HEK293T (cell line): ENCODE data around the gene GHR.

Source experiments
- BHLHE40 ChIP-seq: fragments of 450-650 bp; IDR thresholded peaks from 2 replicates; pipeline ENCODE4 v1.6.1; 2016; ENCODE audit warnings: mild to moderate bottlenecking, moderate library complexity, borderline replicate concordance
- ELF4 ChIP-seq: fragments of 450-650 bp; IDR thresholded peaks from 2 replicates; pipeline ENCODE4 v1.6.1; 2017; ENCODE audit warnings: antibody characterized with exemption
- FOXA1 ChIP-seq: fragments of 450-650 bp; IDR thresholded peaks from 2 replicates; pipeline ENCODE4 v1.6.1; 2016; ENCODE audit warnings: mild to moderate bottlenecking
- FOXK2 ChIP-seq: fragments of 450-650 bp; IDR thresholded peaks from 2 replicates; pipeline ENCODE4 v1.6.1; 2016; ENCODE audit warnings: mild to moderate bottlenecking
- FOXM1 ChIP-seq: fragments of 450-650 bp; IDR thresholded peaks from 2 replicates; pipeline ENCODE4 v1.6.1; 2017; ENCODE audit warnings: mild to moderate bottlenecking, borderline replicate concordance
- HDGF ChIP-seq: fragments of 450-650 bp; IDR thresholded peaks from 2 replicates; pipeline ENCODE4 v1.6.1; 2017; ENCODE audit warnings: antibody characterized with exemption, borderline replicate concordance
- L3MBTL2 ChIP-seq: fragments of 450-650 bp; conservative IDR thresholded peaks from 2 replicates; pipeline ENCODE4 v1.6.1; 2016; ENCODE audit warnings: mild to moderate bottlenecking
- LEF1 ChIP-seq: fragments of 450-650 bp; IDR thresholded peaks from 2 replicates; pipeline ENCODE4 v1.6.1; 2017; ENCODE audit warnings: mild to moderate bottlenecking, borderline replicate concordance
- NFRKB ChIP-seq: fragments of 450-650 bp; IDR thresholded peaks from 2 replicates; pipeline ENCODE4 v1.6.1; 2016; ENCODE audit warnings: mild to moderate bottlenecking, moderate library complexity
- SP1 ChIP-seq: fragments of 450-650 bp; IDR thresholded peaks from 2 replicates; pipeline ENCODE4 v1.6.1; 2017
- SUZ12 ChIP-seq: fragments of 450-650 bp; IDR thresholded peaks from 2 replicates; pipeline ENCODE4 v1.6.1; 2016; ENCODE audit warnings: mild to moderate bottlenecking
- TARDBP ChIP-seq: fragments of 450-650 bp; IDR thresholded peaks from 2 replicates; pipeline ENCODE4 v1.6.1; 2016
- ZNF384 ChIP-seq: fragments of 450-650 bp; IDR thresholded peaks from 2 replicates; pipeline ENCODE4 v1.6.1; 2016
- TF ChIP-seq, protein P1 (sequence below): fragments of 450-650 bp; IDR thresholded peaks from 2 replicates; pipeline ENCODE4 v1.6.1; 2016

DNA sequence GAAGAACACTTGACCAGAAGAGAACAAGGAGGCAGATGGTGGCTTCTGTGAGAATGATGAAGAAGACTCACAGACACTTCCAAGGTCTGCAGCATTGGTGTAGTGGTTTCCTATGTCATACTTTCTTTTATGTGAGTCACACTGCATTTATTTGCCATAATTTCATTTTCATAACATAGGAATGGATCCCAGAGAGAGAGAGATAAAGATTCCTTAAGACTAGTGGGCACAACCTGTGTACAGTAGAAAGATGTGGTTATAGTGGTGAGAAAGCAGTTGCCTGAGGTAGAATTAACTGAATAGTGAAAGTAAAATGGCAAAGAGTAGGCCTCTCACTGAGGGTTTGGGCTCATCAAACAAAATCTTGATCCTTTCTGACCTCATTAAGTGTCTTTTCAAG is 325.8 kb downstream of the GHR start:
- TF ChIP-seq BHLHE40 (no peak), ELF4 (no peak), FOXA1 (no peak), HDGF (no peak), FOXM1 (no peak), TARDBP (no peak), L3MBTL2 (no peak), SP1 (no peak), SUZ12 (no peak), ZNF384 (no peak), NFRKB (no peak), FOXK2 (no peak), LEF1 (no peak)
- TF ChIP-seq, protein P1, sequence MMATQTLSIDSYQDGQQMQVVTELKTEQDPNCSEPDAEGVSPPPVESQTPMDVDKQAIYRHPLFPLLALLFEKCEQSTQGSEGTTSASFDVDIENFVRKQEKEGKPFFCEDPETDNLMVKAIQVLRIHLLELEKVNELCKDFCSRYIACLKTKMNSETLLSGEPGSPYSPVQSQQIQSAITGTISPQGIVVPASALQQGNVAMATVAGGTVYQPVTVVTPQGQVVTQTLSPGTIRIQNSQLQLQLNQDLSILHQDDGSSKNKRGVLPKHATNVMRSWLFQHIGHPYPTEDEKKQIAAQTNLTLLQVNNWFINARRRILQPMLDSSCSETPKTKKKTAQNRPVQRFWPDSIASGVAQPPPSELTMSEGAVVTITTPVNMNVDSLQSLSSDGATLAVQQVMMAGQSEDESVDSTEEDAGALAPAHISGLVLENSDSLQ: no peak
